Esophagus squamous epithelium (tissue), 5 donors: ENCODE results near the gene TCF12. TPM values are rescaled to one million over a fixed set of nuclear protein-coding genes. Genes with fewer than 3 reads are reported as not detected.
"Not testable (repeated sequence)": the region's sequence is repeated elsewhere in the genome, so short reads cannot be mapped to it uniquely, and the experiment has no call there.

Source experiments
- DNase-seq: peaks from one replicate; lab custom pipeline; 2025; lab: John Stamatoyannopoulos, UW
- H3K27ac ChIP-seq, 4 donors: fragments of 200-600 bp; sonication (generic); one replicate each; pipeline ENCODE4 v1.5.1; 2016 to 2019; ENCODE audit warnings: mild to moderate bottlenecking in 1 of 4
- H3K27me3 ChIP-seq, 4 donors: fragments of 200-600 bp; sonication (generic); 1 replicate in 3 of 4; 2 replicates in 1 of 4; pipeline versions ENCODE4 v1.5.1 to v1.6.0; 2017 to 2021; ENCODE audit warnings: antibody characterized with exemption in 1 of 4
- H3K36me3 ChIP-seq, 3 donors: fragments of 200-600 bp; sonication (generic); one replicate each; pipeline ENCODE4 v1.5.1; 2016 to 2019
- H3K4me1 ChIP-seq, 3 donors: fragments of 200-600 bp; sonication (generic); one replicate each; pipeline ENCODE4 v1.5.1; 2017 to 2019
- H3K4me3 ChIP-seq, 4 donors: fragments of 200-600 bp; sonication (generic); 1 replicate in 3 of 4; 2 replicates in 1 of 4; pipeline ENCODE4 v1.5.1; 2016 to 2019; ENCODE audit warnings: mild to moderate bottlenecking in 2 of 4, moderate library complexity in 1 of 4
- H3K9me3 ChIP-seq, 3 donors: fragments of 200-600 bp; sonication (generic); one replicate each; pipeline ENCODE4 v1.5.1; 2016 to 2019
- POLR2A ChIP-seq, 4 donors: fragments of 450-650 bp; IDR thresholded peaks; one replicate each; pipeline ENCODE4 v1.6.1; 2017; ENCODE audit warnings: antibody characterized with exemption in 4 of 4, mild to moderate bottlenecking in 4 of 4, moderate library complexity in 3 of 4
- WGBS, 2 donors: methylation state at CpG; one replicate each; pipeline ENCODE4 v1.1.5; 2018; 5-methylcytosine and 5-hydroxymethylcytosine counted together
- intact Hi-C: fragments of 100-400 bp; cut with DNase I; formaldehyde crosslinking; loops from one replicate; pipeline ENCODE4 v1.15.0; 2022
- total RNA-seq, 4 donors: library from RNA; depleted of rRNA; stranded (reverse); fragments of >200 nt; gene quantifications; one replicate each; pipeline ENCODE4 v1.1.0, GENCODE V29; 2016
- TF ChIP-seq, protein P1 (sequence below), 6 experiments: fragments of 450-650 bp in 4 of 6; fragments of 200-600 bp in 2 of 6; sonication (generic) in 2 of 6; IDR thresholded peaks; one replicate each; pipeline ENCODE4 v1.5.1; 2016 to 2019; ENCODE audit warnings: antibody characterized with exemption in 6 of 6, mild to moderate bottlenecking in 4 of 6, moderate library complexity in 4 of 6
- donor health status: DM: yes; HTN: yes; CAD: no.

TCF12 gene
- total RNA-seq, 4 donors from 2014 or later, result 28.5 to 90.4 (median 51.3) TPM

DNA sequence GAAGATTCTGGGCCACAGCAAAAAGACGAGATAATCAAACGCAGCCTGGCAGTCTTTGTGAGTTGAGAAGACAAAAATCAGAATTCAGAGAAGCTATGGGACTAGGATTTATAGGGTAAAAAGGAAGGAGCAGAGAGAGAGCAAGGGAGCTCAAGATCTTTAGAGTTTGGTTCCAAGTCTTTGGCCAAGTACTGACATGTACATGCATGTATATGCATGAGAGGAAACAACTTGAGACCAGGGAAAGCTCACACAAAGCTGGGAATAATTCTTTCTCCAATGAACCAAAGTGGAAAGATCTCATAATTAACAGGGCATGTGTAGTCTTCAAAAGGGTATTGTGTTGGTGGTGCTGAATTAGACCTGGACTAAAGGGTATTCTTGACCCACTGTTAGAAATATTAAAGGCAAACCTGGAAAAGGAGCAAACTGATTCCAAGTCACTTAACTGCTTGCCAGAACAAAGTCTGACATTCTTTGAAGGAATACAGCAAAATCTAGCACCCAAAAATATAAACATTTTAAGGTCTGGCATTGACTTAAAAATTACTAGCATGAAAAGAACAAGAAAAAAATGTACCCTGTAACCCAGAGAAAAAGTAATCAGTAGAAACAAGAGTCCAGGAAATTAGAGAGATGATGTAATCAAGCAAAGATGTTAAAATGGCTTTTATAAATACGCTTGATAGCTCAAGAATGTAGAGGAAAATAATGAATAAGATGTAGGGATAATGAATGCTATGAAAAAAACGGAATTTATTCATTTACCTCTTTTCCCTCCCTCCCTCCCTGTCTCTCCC is 231.8 kb downstream of the TCF12 start:
- Histone ChIP-seq H3K27ac (peak overlapping the region in 2 of 4 donors; percentile 4 to 33), H3K9me3 (peaks cover 0 to 11% (median 0%) of the 10 kb centered on the region in 3 donors), H3K4me1 (peaks cover 9 to 61% (median 18%) of the 10 kb centered on the region in 3 donors), H3K36me3 (peaks cover 0 to 10% (median 0%) of the 10 kb centered on the region in 3 donors), H3K27me3 (no peaks in the 10 kb centered on the region), H3K4me3 (no peak overlapping the region)
- WGBS, 2 donors, result 52 to 83% methylated on average over 4 of the region's 4 CpGs
- TF ChIP-seq POLR2A (IDR thresholded peaks at IDR 0.05), result no peak
- TF ChIP-seq, protein P1, sequence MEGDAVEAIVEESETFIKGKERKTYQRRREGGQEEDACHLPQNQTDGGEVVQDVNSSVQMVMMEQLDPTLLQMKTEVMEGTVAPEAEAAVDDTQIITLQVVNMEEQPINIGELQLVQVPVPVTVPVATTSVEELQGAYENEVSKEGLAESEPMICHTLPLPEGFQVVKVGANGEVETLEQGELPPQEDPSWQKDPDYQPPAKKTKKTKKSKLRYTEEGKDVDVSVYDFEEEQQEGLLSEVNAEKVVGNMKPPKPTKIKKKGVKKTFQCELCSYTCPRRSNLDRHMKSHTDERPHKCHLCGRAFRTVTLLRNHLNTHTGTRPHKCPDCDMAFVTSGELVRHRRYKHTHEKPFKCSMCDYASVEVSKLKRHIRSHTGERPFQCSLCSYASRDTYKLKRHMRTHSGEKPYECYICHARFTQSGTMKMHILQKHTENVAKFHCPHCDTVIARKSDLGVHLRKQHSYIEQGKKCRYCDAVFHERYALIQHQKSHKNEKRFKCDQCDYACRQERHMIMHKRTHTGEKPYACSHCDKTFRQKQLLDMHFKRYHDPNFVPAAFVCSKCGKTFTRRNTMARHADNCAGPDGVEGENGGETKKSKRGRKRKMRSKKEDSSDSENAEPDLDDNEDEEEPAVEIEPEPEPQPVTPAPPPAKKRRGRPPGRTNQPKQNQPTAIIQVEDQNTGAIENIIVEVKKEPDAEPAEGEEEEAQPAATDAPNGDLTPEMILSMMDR (IDR thresholded peaks at IDR 0.05), result no peak
- intact Hi-C loops, result no loop called here
- no peak for DNase-seq

DNA sequence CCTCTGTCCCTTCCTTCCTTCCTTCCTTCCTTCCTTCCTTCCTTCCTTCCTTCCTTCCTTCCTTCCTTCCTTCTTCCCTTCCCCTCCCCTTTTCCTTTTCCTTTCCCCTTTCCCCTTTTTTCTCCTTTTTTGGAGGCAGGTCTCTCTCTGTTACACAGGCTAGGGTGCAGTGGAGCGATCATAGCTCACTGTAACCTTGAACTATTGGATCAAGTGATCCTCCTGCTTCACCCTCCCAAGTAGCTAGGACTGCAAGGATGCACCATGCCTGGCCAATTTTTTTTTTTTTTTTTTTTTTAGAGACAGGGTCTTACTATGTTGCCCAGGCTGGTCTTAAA is 232.4 kb downstream of the TCF12 start:
- 100% methylated on average over 1 of the region's 1 CpG for WGBS, 2 donors
- H3K36me3 ChIP-seq, DNase-seq, H3K27me3 ChIP-seq, H3K27ac ChIP-seq, H3K4me3 ChIP-seq, intact Hi-C loops: not testable (repeated sequence)
- Histone ChIP-seq H3K9me3 (peaks cover 0 to 11% (median 0%) of the 10 kb centered on the region in 3 donors), H3K4me1 (peaks cover 9 to 61% (median 18%) of the 10 kb centered on the region in 3 donors)

DNA sequence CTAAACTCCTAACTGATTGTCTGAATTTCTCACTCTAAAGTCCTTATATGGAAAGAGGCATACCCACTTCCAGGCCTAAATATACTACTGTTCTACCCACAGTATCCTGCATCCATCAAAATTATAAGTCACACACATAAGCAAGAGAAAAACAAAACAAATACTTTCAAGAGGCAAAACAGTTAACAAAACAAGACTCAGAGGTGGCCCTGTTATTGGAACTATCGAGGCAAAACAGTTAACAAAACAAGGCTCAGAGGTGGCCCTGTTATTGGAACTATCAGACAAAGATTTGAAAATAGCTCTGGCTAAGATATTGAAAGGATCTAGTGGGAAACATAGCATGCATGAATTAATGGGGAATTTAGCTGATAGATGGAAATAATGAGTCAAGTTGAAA is 233.7 kb downstream of the TCF12 start:
- no peak for DNase-seq
- TF ChIP-seq POLR2A (IDR thresholded peaks at IDR 0.05), result no peak
- TF ChIP-seq, protein P1 (IDR thresholded peaks at IDR 0.05), result no peak
- H3K4me1 ChIP-seq, result peaks cover 3 to 49% (median 12%) of the 10 kb centered on the region in 3 donors
- peaks cover 0 to 10% (median 0%) of the 10 kb centered on the region in 3 donors for H3K36me3 ChIP-seq
- no peak overlapping the region for H3K27ac ChIP-seq
- intact Hi-C loops, result no loop called here
- H3K4me3 ChIP-seq, result no peak overlapping the region
- peaks cover 0 to 11% (median 0%) of the 10 kb centered on the region in 3 donors for H3K9me3 ChIP-seq
- WGBS, 2 donors, result 83 to 100% methylated on average over 1 of the region's 1 CpG
- no peaks in the 10 kb centered on the region for H3K27me3 ChIP-seq

DNA sequence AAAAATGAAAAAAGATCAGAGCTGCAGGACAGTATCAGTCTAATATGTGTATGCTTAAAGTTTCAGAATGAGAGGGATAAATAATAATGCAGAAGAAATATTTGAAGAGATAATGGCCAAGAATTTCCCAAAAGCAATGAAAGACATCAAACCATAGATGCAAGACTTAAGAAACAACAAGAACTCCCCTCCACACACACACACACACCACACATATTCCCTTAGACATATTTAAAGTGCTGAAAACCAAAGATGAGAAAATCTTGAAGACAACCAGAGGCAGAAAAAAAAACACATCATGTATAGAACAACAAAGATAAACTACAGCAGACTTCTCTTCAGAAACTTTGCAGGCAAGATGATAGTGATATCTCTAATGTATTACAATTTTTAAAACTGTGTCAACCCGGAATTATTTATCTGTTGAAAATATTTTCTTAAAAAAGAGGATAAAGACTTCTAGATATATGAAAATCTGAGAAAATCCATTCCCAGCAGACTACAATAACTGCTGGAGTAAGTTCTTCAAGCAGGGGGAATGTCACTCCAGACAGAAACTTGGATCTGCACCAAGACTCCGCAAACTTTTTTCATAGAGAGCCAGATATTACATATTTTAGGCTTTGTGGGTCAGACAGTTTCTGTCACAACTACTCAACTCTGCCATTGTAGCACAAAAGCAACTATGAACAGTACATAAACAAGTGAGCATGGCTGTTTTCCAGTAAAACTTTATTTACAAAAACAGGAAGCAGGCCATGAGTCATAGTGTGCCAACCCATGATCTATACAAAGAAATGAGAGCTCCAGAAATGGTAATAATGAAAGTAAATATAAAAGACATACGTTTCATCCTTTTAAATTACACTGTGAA is 234.5 kb downstream of the TCF12 start:
- Histone ChIP-seq H3K27me3 (no peaks in the 10 kb centered on the region), H3K9me3 (peaks cover 0 to 11% (median 0%) of the 10 kb centered on the region in 3 donors), H3K27ac (peak overlapping the region in 1 of 4 donors; percentile 6), H3K4me1 (peaks cover 0 to 42% (median 12%) of the 10 kb centered on the region in 3 donors), H3K36me3 (peaks cover 0 to 10% (median 0%) of the 10 kb centered on the region in 3 donors), H3K4me3 (peak overlapping the region in 1 of 4 donors; percentile 36)
- WGBS, 2 donors, result 33 to 48% methylated on average over 3 of the region's 3 CpGs
- intact Hi-C loops, result no loop called here
- TF ChIP-seq, protein P1 (IDR thresholded peaks at IDR 0.05), result no peak
- TF ChIP-seq POLR2A (IDR thresholded peaks at IDR 0.05), result no peak
- DNase-seq, result no peak

DNA sequence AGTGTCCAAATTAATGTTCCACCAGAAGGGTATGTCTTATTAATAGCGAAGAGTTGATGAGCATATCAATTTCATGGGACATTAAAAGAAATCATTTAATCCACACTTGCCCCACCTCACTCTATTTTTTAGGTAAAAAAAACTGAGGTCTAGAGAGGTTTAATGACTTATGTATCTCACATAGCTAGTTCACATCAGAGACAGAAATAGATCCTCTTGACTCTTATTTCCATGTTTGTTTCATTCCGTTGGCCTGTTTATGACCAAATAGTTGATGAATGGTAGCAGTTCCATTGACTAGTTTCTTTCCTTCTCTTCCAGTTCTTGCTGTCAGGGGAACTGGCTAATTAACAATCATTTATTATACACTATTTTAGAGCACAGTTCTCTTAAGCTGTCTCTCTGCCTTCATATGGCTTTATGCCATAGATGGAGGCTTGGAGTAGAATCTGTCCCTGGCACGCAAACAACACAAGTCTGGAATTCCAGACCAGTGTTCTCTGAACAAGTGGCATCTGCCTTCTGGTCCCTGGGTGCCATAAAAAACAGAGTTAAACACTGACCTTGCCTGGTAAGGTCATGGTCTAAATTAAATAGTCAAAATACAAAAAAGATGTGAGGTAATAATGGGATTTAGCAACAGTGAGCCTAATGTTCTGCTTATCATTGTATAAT is 237.9 kb downstream of the TCF12 start:
- intact Hi-C loops, result no loop called here
- DNase-seq, result no peak
- Histone ChIP-seq H3K4me1 (peaks cover 0 to 25% (median 0%) of the 10 kb centered on the region in 3 donors), H3K4me3 (no peak overlapping the region), H3K9me3 (peaks cover 0 to 10% (median 0%) of the 10 kb centered on the region in 3 donors), H3K27ac (no peak overlapping the region), H3K27me3 (no peaks in the 10 kb centered on the region), H3K36me3 (peaks cover 0 to 8% (median 0%) of the 10 kb centered on the region in 3 donors)
- TF ChIP-seq POLR2A (IDR thresholded peaks at IDR 0.05), result no peak
- TF ChIP-seq, protein P1 (IDR thresholded peaks at IDR 0.05), result no peak
- 51 to 54% methylated on average over 3 of the region's 3 CpGs for WGBS, 2 donors
